K562 (cell line): ENCODE data around the gene CCDC178. TPM values are rescaled to one million over a fixed set of nuclear protein-coding genes. Genes with fewer than 3 reads are reported as not detected.

Experiments used
- ATAC-seq: fragments of 200-7000 bp; cut with Tn5 transposase; 3 replicates; pipeline ENCODE4 v1.9.1; 2020; ENCODE audit warnings: moderate library complexity
- BruUV-seq: library from RNA; stranded (reverse); fragments of 400-500 nt; replicated peaks from 2 replicates; lab custom pipeline; 2021; lab: Mats Ljungman, UMichigan
- CTCF ChIA-PET: fragments of 300-600 bp; formaldehyde crosslinking; extraction: SDS; loops from one replicate; lab custom pipeline; 2021; ENCODE audit warnings: low intra/inter-chr PET ratio; lab: Yijun Ruan, JAX
- POLR2A ChIA-PET: fragments of 300-600, 350-650 bp; sonication (Branson Sonifier 250); formaldehyde crosslinking; extraction: SDS; loops from one replicate; lab custom pipeline; 2021; ENCODE audit warnings: antibody characterized with exemption, inconsistent platforms; lab: Yijun Ruan, JAX
- DNase-seq, 4 experiments: peaks; one replicate each; pipeline versions ENCODE4 v3.0.0 to v3.0.0-alpha.2; 2011 to 2018; ENCODE audit warnings: low spot score in 3 of 4, mixed read lengths in 3 of 4; ENCODE audit errors: extremely low read depth in 1 of 4
- FAIRE-seq: peaks from 2 replicates; lab custom pipeline; 2011; peaks lifted over from hg19 to GRCh38; lab: Jason Lieb, UNC
- H2AFZ ChIP-seq: 2 replicates; pipeline ENCODE4 v1.6.0; 2011; ENCODE audit warnings: low read depth, low read length, control low read depth, inconsistent platforms
- H3K27ac ChIP-seq: fragments of 200-600 bp; 3 replicates; pipeline ENCODE4 v1.8.0; 2011; ENCODE audit warnings: low read depth, mild to moderate bottlenecking, control low read depth, inconsistent platforms, low read length, moderate library complexity, mixed read lengths; ENCODE audit errors: extremely low read depth
- H3K27me3 ChIP-seq, 2 experiments: fragments of 300-600 bp in 1 of 2; 2 replicates in 1 of 2; 3 replicates in 1 of 2; pipeline versions ENCODE4 v1.6.0 to v1.8.0; 2011; ENCODE audit warnings: inconsistent platforms in 2 of 2, low read length in 2 of 2, mild to moderate bottlenecking in 1 of 2, mixed read lengths in 1 of 2, moderate library complexity in 1 of 2; ENCODE audit not compliant: control insufficient read depth in 2 of 2, insufficient read depth in 2 of 2
- H3K36me3 ChIP-seq: fragments of 300-600 bp; 3 replicates; pipeline ENCODE4 v1.8.0; 2011; ENCODE audit warnings: mild to moderate bottlenecking, low read length, inconsistent platforms; ENCODE audit not compliant: control insufficient read depth, insufficient read depth
- H3K4me1 ChIP-seq, 2 experiments: fragments of 200-600 bp in 1 of 2; replicated peaks in 1 of 2; 2 replicates in 1 of 2; 3 replicates in 1 of 2; pipeline versions ENCODE4 v1.5.1 to v1.8.0; 2011; ENCODE audit warnings: inconsistent platforms in 2 of 2, low read length in 2 of 2, mild to moderate bottlenecking in 1 of 2, mixed read lengths in 1 of 2, moderate library complexity in 1 of 2; ENCODE audit not compliant: control insufficient read depth in 2 of 2, insufficient read depth in 2 of 2
- H3K4me2 ChIP-seq: 2 replicates; pipeline ENCODE4 v1.6.1; 2011; ENCODE audit warnings: low read length, control low read depth, inconsistent platforms, mixed read lengths; ENCODE audit not compliant: insufficient read depth
- H3K4me3 ChIP-seq: fragments of 200-600 bp; sonication (generic), shearing (Covaris generic); 2 replicates; pipeline ENCODE4 v1.5.1; 2016; ENCODE audit warnings: control low read depth, inconsistent platforms
- H3K79me2 ChIP-seq: fragments of 200-600 bp; 3 replicates; pipeline ENCODE4 v1.8.0; 2011; ENCODE audit warnings: low read length, inconsistent platforms; ENCODE audit not compliant: control insufficient read depth, insufficient read depth
- H3K9ac ChIP-seq, 2 experiments: 2 replicates each; pipeline versions ENCODE4 v1.6.0 to v1.6.1; 2011; ENCODE audit warnings: low read depth in 2 of 2, low read length in 2 of 2, control low read depth in 1 of 2, inconsistent platforms in 1 of 2, mild to moderate bottlenecking in 1 of 2, mixed read lengths in 1 of 2; ENCODE audit not compliant: insufficient read depth in 1 of 2
- H3K9me1 ChIP-seq: one replicate; pipeline ENCODE4 v1.6.0; 2011; ENCODE audit warnings: inconsistent platforms, mild to moderate bottlenecking, low read length, moderate library complexity; ENCODE audit not compliant: control insufficient read depth, insufficient read depth
- H3K9me3 ChIP-seq: replicated peaks from 2 replicates; pipeline ENCODE4 v1.5.1; 2011; ENCODE audit warnings: low read depth, low read length, inconsistent platforms; ENCODE audit not compliant: control insufficient read depth, insufficient read depth
- H4K20me1 ChIP-seq: replicated peaks from 2 replicates; pipeline ENCODE4 v1.6.1; 2011; ENCODE audit warnings: low read length, inconsistent platforms, mixed read lengths; ENCODE audit not compliant: control insufficient read depth, insufficient read depth
- HCFC1 ChIP-seq: IDR thresholded peaks from 2 replicates; pipeline ENCODE4 v1.6.1; 2012; ENCODE audit warnings: low read depth, low read length, improper control_type of control experiment
- SIX5 ChIP-seq, 2 experiments: IDR thresholded peaks; 2 replicates each; pipeline ENCODE4 v1.6.1; 2011; ENCODE audit warnings: low read length in 2 of 2, borderline replicate concordance in 1 of 2, low read depth in 1 of 2, mild to moderate bottlenecking in 1 of 2, moderate library complexity in 1 of 2; ENCODE audit not compliant: insufficient read depth in 1 of 2
- SRSF1 ChIP-seq: fragments of 200-400 bp; formaldehyde crosslinking; IDR thresholded peaks from 2 replicates; pipeline ENCODE4 v1.6.1; 2017; ENCODE audit warnings: mild to moderate bottlenecking, low read depth, low read length, moderate library complexity
- WGBS: fragments of 100-300 bp; shearing (Covaris generic); methylation state at CpG from one replicate; pipeline ENCODE4 v1.1.6; 2016; ENCODE audit warnings: low coverage, mixed read lengths; ENCODE audit not compliant: insufficient coverage; ENCODE audit errors: missing lambda C conversion rate; 5-methylcytosine and 5-hydroxymethylcytosine counted together
- in situ Hi-C: fragments of 300-500 bp; cut with MboI; formaldehyde crosslinking; loops from 4 replicates; pipeline ENCODE4 v1.15.0; 2018; ENCODE audit warnings: inconsistent platforms, mixed read lengths
- intact Hi-C: fragments of 100-400 bp; cut with micrococcal nuclease; formaldehyde crosslinking; loops from 2 replicates; pipeline ENCODE4 v1.14.2; 2022
- polyA plus RNA-seq, 8 experiments: library from polyadenylated mRNA; depleted of rRNA in 4 of 8; stranded (reverse) in 5 of 8; unstranded in 3 of 8; fragments of >200 nt; fragmentation: Nextera tagmentation in 2 of 8; fragmentation: Illumina TruSeq in 1 of 8; extraction: Ambion mirVana in 2 of 8; extraction: Trizol in 1 of 8; gene quantifications; 2 replicates each; pipeline versions ENCODE4 v1.2.1 to v1.2.3, GENCODE V29; 2011 to 2014; ENCODE audit warnings: inconsistent platforms in 1 of 8, missing spikeins in 1 of 8
- total RNA-seq, 7 experiments: library from RNA; depleted of rRNA in 6 of 7; stranded (reverse); fragments of >200 nt in 6 of 7; fragmentation: Illumina TruSeq in 2 of 7; extraction: Trizol in 2 of 7; gene quantifications; 2 replicates each; pipeline versions ENCODE4 v1.2.1 to v1.2.3, GENCODE V29; 2011 to 2021; ENCODE audit warnings: low replicate concordance in 1 of 7
- TF ChIP-seq, protein P1 (sequence below), 3 experiments: IDR thresholded peaks in 2 of 3; conservative IDR thresholded peaks in 1 of 3; 2 replicates each; pipeline ENCODE4 v1.5.1; 2011 to 2012; ENCODE audit warnings: low read length in 3 of 3, mild to moderate bottlenecking in 3 of 3, control low read depth in 2 of 3, improper control_type of control experiment in 1 of 3, inconsistent platforms in 1 of 3, low read depth in 1 of 3, mixed read lengths in 1 of 3, moderate library complexity in 1 of 3; ENCODE audit not compliant: insufficient read depth in 2 of 3
- TF ChIP-seq, protein P2 (sequence below): sonication (generic); formaldehyde crosslinking; IDR thresholded peaks from 2 replicates; pipeline ENCODE4 v1.8.0; 2022; ENCODE audit warnings: mild to moderate bottlenecking, missing genetic modification reagents, borderline replicate concordance
- TF ChIP-seq, protein P3 (sequence below): conservative IDR thresholded peaks from 2 replicates; pipeline ENCODE4 v1.6.1; 2011; ENCODE audit warnings: low read depth, mild to moderate bottlenecking, low read length; ENCODE audit not compliant: control insufficient read depth
- TF ChIP-seq, protein P4 (sequence below), 2 experiments: fragments of 450-650 bp in 1 of 2; sonication (generic) in 1 of 2; formaldehyde crosslinking in 1 of 2; IDR thresholded peaks in 1 of 2; conservative IDR thresholded peaks in 1 of 2; 2 replicates each; pipeline versions ENCODE4 v1.6.1 to v1.8.1; 2016 to 2023; ENCODE audit warnings: mild to moderate bottlenecking in 2 of 2, moderate library complexity in 2 of 2, inconsistent platforms in 1 of 2, missing genetic modification reagents in 1 of 2

The CCDC178 gene
- total and polyA plus RNA-seq, 9 of the 15 experiments (the other 6 are each of a cell fraction or from before 2014, with no cell fraction given) = 0.12 to 0.47 (median 0.15) TPM; not detected in 6

DNA sequence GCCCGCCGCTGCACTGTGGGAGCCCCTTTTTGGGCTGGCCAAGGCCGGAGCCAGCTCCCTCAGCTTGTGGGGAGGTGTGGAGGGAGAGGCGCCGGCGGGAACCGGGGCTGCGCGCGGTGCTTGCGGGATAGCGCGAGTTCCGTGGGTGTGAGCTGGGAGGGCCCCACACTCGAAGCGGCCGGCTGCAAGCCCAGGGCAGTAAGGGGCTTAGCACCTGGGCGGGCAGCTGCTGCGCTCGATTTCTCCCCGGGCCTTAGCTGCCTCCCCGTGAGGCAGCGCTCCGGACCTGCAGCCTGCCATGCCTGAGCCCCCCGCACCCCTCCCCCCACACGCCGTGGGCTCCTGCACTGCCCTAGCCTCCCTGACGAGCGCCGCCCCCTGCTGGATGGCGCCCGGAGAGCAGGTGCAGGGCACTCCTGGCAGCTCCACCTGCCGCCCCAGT, 124.4 kb downstream of the CCDC178 start:
- TF ChIP-seq SIX5 (IDR thresholded peaks at IDR 0.05; ENCODE audit: borderline replicate concordance in 1 of 2, insufficient read depth in 1 of 2, low read depth in 1 of 2, low read length in 2 of 2) = no peak
- TF ChIP-seq, protein P1, sequence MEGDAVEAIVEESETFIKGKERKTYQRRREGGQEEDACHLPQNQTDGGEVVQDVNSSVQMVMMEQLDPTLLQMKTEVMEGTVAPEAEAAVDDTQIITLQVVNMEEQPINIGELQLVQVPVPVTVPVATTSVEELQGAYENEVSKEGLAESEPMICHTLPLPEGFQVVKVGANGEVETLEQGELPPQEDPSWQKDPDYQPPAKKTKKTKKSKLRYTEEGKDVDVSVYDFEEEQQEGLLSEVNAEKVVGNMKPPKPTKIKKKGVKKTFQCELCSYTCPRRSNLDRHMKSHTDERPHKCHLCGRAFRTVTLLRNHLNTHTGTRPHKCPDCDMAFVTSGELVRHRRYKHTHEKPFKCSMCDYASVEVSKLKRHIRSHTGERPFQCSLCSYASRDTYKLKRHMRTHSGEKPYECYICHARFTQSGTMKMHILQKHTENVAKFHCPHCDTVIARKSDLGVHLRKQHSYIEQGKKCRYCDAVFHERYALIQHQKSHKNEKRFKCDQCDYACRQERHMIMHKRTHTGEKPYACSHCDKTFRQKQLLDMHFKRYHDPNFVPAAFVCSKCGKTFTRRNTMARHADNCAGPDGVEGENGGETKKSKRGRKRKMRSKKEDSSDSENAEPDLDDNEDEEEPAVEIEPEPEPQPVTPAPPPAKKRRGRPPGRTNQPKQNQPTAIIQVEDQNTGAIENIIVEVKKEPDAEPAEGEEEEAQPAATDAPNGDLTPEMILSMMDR (IDR thresholded peaks at IDR 0.05 in 2 of 3, conservative IDR thresholded peaks at IDR 0.05 in 1 of 3; ENCODE audit: insufficient read depth in 2 of 3, low read depth in 1 of 3, low read length in 3 of 3) = peak in 1 of 3 experiments; percentile 5; a peak in 1 of 6 replicates
- no peaks in the 10 kb centered on the region for H4K20me1 ChIP-seq
- H3K9me1 ChIP-seq = no peaks in the 10 kb centered on the region
- no peak overlapping the region for H3K4me3 ChIP-seq
- 2% methylated on average over 21 of the region's 33 CpGs for WGBS
- H3K27me3 ChIP-seq = no peaks in the 10 kb centered on the region
- H3K79me2 ChIP-seq = no peaks in the 10 kb centered on the region
- H3K36me3 ChIP-seq = no peaks in the 10 kb centered on the region
- H3K4me2 ChIP-seq = no peak overlapping the region
- FAIRE-seq (no peak), DNase-seq (peak in 1 of 4 experiments; percentile 3), ATAC-seq (no peak; the same call in 2 of the 3 replicates)
- no peaks in the 10 kb centered on the region for H3K4me1 ChIP-seq
- POLR2A ChIA-PET = no interaction called here
- BruUV-seq = no TSS peak
- no peak overlapping the region for H3K9ac ChIP-seq
- in situ Hi-C loops = no loop called here
- no peak overlapping the region for H3K27ac ChIP-seq
- CTCF ChIA-PET = no interaction called here
- intact Hi-C loops = no loop called here
- no peak overlapping the region for H2AFZ ChIP-seq
- H3K9me3 ChIP-seq = no peaks in the 10 kb centered on the region

DNA sequence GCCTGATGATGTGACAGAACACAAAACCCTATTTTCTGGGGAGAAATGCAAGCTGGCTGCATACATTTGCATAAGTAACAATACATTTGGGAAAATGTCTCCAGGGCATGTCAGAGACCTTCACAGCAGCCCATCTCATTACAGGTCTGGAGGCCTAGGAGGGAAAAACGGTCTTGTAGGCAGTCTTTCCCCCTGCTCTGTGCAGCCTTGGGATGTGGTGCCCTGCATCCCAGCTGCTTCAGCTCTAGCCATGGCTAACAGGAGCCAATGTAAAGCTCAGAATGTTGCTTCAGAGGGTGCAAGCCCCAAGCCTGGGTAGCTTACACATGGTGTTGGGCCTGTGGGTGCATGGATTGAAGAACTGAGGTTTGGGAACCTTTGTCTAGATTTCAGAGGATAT, 133.0 kb downstream of the CCDC178 start:
- intact Hi-C loops (no loop called here), in situ Hi-C loops (no loop called here)
- no peaks in the 10 kb centered on the region for H3K27me3 ChIP-seq
- H3K27ac ChIP-seq = no peak overlapping the region
- CTCF ChIA-PET = no interaction called here
- no peak overlapping the region for H3K4me2 ChIP-seq
- no peaks in the 10 kb centered on the region for H3K36me3 ChIP-seq
- H4K20me1 ChIP-seq = no peaks in the 10 kb centered on the region
- POLR2A ChIA-PET = no interaction called here
- no peak for DNase-seq
- no peak overlapping the region for H3K9ac ChIP-seq
- ATAC-seq = no peak
- 0% methylated on average over 1 of the region's 1 CpG for WGBS
- FAIRE-seq = no peak
- BruUV-seq = no TSS peak
- no peaks in the 10 kb centered on the region for H3K4me1 ChIP-seq
- no peak overlapping the region for H3K4me3 ChIP-seq
- H3K9me3 ChIP-seq = peaks cover 2% of the 10 kb centered on the region; the same call in 1 of the 2 replicates
- H2AFZ ChIP-seq = no peak overlapping the region
- no peaks in the 10 kb centered on the region for H3K9me1 ChIP-seq
- H3K79me2 ChIP-seq = no peaks in the 10 kb centered on the region
- TF ChIP-seq, protein P2, sequence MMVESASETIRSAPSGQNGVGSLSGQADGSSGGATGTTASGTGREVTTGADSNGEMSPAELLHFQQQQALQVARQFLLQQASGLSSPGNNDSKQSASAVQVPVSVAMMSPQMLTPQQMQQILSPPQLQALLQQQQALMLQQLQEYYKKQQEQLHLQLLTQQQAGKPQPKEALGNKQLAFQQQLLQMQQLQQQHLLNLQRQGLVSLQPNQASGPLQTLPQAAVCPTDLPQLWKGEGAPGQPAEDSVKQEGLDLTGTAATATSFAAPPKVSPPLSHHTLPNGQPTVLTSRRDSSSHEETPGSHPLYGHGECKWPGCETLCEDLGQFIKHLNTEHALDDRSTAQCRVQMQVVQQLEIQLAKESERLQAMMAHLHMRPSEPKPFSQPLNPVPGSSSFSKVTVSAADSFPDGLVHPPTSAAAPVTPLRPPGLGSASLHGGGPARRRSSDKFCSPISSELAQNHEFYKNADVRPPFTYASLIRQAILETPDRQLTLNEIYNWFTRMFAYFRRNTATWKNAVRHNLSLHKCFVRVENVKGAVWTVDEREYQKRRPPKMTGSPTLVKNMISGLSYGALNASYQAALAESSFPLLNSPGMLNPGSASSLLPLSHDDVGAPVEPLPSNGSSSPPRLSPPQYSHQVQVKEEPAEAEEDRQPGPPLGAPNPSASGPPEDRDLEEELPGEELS = no peak
- TF ChIP-seq SRSF1 = no peak
- TF ChIP-seq, protein P3, sequence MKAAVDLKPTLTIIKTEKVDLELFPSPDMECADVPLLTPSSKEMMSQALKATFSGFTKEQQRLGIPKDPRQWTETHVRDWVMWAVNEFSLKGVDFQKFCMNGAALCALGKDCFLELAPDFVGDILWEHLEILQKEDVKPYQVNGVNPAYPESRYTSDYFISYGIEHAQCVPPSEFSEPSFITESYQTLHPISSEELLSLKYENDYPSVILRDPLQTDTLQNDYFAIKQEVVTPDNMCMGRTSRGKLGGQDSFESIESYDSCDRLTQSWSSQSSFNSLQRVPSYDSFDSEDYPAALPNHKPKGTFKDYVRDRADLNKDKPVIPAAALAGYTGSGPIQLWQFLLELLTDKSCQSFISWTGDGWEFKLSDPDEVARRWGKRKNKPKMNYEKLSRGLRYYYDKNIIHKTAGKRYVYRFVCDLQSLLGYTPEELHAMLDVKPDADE = no peak
- TF ChIP-seq HCFC1 = no peak
- TF ChIP-seq, protein P4, sequence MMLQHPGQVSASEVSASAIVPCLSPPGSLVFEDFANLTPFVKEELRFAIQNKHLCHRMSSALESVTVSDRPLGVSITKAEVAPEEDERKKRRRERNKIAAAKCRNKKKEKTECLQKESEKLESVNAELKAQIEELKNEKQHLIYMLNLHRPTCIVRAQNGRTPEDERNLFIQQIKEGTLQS (IDR thresholded peaks at IDR 0.05) = no peak
- TF ChIP-seq, protein P4 (CRISPR knock-in tag; conservative IDR thresholded peaks at IDR 0.05) = no peak
